GM23338 (cell line): Measurements from ENCODE around the gene PARD3.
A peak's percentile ranks its signal among the peaks of the same experiment; 100 is the strongest.

Experiments used
- CREB1 ChIP-seq: fragments of 250-450 bp; sonication (Bioruptor Pico); IDR thresholded peaks from 2 replicates; pipeline ENCODE4 v1.5.0; 2020; ENCODE audit warnings: low read depth, mild to moderate bottlenecking, moderate library complexity
- EZH2 ChIP-seq: fragments of 200-600 bp; sonication (generic); IDR thresholded peaks from one replicate; pipeline ENCODE4 v1.8.0; 2017; ENCODE audit warnings: antibody characterized with exemption, mild to moderate bottlenecking, low read depth; ENCODE audit not compliant: unreplicated experiment
- EZH2phosphoT487 ChIP-seq: fragments of 200-600 bp; sonication (generic); IDR thresholded peaks from one replicate; pipeline ENCODE4 v1.8.1; 2018; ENCODE audit warnings: antibody characterized with exemption; ENCODE audit not compliant: unreplicated experiment
- JUNB ChIP-seq: IDR thresholded peaks from one replicate; pipeline ENCODE4 v1.6.1; 2016; ENCODE audit warnings: antibody characterized with exemption; ENCODE audit not compliant: unreplicated experiment
- NANOG ChIP-seq: IDR thresholded peaks from 2 replicates; pipeline ENCODE4 v1.6.1; 2016; ENCODE audit warnings: antibody characterized with exemption, borderline replicate concordance
- POLR2AphosphoS5 ChIP-seq: IDR thresholded peaks from 2 replicates; pipeline ENCODE4 v1.6.1; 2016; ENCODE audit warnings: antibody characterized with exemption, low read depth
- REST ChIP-seq: IDR thresholded peaks from one replicate; pipeline ENCODE4 v1.6.1; 2018; ENCODE audit warnings: antibody characterized with exemption; ENCODE audit not compliant: unreplicated experiment
- STAT1 ChIP-seq: IDR thresholded peaks from one replicate; pipeline ENCODE4 v1.6.1; 2016; ENCODE audit warnings: antibody characterized with exemption; ENCODE audit not compliant: unreplicated experiment
- ZNF331 ChIP-seq: fragments of 250-450 bp; sonication (Bioruptor Pico); IDR thresholded peaks from 2 replicates; pipeline ENCODE4 v1.5.0; 2020; ENCODE audit warnings: low read depth, mild to moderate bottlenecking, moderate library complexity
- TF ChIP-seq, protein P1 (sequence below), 2 experiments: fragments of 200-600 bp in 1 of 2; sonication (generic) in 1 of 2; conservative IDR thresholded peaks; 2 replicates each; pipeline versions ENCODE4 v1.5.1 to v1.6.1; 2016 to 2017; ENCODE audit warnings: antibody characterized with exemption in 2 of 2, low read depth in 2 of 2, mild to moderate bottlenecking in 2 of 2, moderate library complexity in 1 of 2
- TF ChIP-seq, protein P2 (sequence below): IDR thresholded peaks from 2 replicates; pipeline ENCODE4 v1.6.1; 2016; ENCODE audit warnings: antibody characterized with exemption

DNA sequence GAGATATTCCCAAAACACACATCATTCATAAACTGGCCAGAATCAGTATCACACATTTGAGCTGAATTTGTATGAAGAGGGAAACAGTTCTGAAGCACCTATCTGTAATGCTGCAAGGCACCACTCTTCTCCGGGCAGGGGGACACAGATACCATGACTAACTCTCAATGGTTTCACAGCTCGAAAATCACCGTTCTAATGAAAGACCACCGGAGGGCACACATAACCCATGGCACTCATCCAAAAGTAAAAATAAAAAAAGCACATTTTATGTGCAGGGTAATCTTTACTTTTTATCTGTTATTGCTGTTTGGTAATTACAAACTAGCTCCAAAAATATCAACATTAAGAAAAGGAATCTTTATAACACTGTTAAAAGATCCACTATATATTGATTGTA is 137.5 kb downstream of the PARD3 start:
- TF ChIP-seq, protein P1, sequence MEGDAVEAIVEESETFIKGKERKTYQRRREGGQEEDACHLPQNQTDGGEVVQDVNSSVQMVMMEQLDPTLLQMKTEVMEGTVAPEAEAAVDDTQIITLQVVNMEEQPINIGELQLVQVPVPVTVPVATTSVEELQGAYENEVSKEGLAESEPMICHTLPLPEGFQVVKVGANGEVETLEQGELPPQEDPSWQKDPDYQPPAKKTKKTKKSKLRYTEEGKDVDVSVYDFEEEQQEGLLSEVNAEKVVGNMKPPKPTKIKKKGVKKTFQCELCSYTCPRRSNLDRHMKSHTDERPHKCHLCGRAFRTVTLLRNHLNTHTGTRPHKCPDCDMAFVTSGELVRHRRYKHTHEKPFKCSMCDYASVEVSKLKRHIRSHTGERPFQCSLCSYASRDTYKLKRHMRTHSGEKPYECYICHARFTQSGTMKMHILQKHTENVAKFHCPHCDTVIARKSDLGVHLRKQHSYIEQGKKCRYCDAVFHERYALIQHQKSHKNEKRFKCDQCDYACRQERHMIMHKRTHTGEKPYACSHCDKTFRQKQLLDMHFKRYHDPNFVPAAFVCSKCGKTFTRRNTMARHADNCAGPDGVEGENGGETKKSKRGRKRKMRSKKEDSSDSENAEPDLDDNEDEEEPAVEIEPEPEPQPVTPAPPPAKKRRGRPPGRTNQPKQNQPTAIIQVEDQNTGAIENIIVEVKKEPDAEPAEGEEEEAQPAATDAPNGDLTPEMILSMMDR (conservative IDR thresholded peaks at IDR 0.05; ENCODE audit: low read depth in 2 of 2): peak; percentile 53 to 57
- no peak for TF ChIP-seq EZH2phosphoT487
- no peak for TF ChIP-seq EZH2
- TF ChIP-seq POLR2AphosphoS5: no peak
- TF ChIP-seq REST: no peak
- TF ChIP-seq CREB1 (CRISPR knock-in tag): no peak
- TF ChIP-seq, protein P2, sequence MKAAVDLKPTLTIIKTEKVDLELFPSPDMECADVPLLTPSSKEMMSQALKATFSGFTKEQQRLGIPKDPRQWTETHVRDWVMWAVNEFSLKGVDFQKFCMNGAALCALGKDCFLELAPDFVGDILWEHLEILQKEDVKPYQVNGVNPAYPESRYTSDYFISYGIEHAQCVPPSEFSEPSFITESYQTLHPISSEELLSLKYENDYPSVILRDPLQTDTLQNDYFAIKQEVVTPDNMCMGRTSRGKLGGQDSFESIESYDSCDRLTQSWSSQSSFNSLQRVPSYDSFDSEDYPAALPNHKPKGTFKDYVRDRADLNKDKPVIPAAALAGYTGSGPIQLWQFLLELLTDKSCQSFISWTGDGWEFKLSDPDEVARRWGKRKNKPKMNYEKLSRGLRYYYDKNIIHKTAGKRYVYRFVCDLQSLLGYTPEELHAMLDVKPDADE: no peak
- TF ChIP-seq JUNB: no peak
- TF ChIP-seq ZNF331: no peak
- no peak for TF ChIP-seq NANOG
- TF ChIP-seq STAT1: no peak
